ENCODE results near the gene GCN1.

GCN1 gene

GRCh38 chr12:120117961-120118320, 76.6 kb downstream of the GCN1 start:
- no peaks in the 10 kb centered on the region for H4K20me1 ChIP-seq (ENCODE audit: insufficient read depth)
- peaks cover 63% of the 10 kb centered on the region for H3K4me1 ChIP-seq (ENCODE audit: low read depth, poor library complexity, severe bottlenecking)
- H2AFZ ChIP-seq (ENCODE audit: low read depth): no peak overlapping the region
- no peaks in the 10 kb centered on the region for H3K36me3 ChIP-seq (ENCODE audit: insufficient read depth)
- H3K27me3 ChIP-seq (ENCODE audit: insufficient read depth, low read depth): no peaks in the 10 kb centered on the region
- no peak overlapping the region for H3K4me3 ChIP-seq (IDR thresholded peaks at IDR 0.05; ENCODE audit: insufficient read depth, low read depth, low read length)
- no peak for TF ChIP-seq CTCF (conservative IDR thresholded peaks at IDR 0.05; ENCODE audit: low read depth, low read length)
- H3K9ac ChIP-seq: peak overlapping the region; percentile 64; the same call in 1 of the 2 replicates
- H3K27ac ChIP-seq: peak overlapping the region; percentile 84
- H3K4me2 ChIP-seq: peak overlapping the region; percentile 89
- peaks cover 51% of the 10 kb centered on the region; the same call in 1 of the 2 replicates for H3K79me2 ChIP-seq (ENCODE audit: insufficient read depth, low read depth)

DNA sequence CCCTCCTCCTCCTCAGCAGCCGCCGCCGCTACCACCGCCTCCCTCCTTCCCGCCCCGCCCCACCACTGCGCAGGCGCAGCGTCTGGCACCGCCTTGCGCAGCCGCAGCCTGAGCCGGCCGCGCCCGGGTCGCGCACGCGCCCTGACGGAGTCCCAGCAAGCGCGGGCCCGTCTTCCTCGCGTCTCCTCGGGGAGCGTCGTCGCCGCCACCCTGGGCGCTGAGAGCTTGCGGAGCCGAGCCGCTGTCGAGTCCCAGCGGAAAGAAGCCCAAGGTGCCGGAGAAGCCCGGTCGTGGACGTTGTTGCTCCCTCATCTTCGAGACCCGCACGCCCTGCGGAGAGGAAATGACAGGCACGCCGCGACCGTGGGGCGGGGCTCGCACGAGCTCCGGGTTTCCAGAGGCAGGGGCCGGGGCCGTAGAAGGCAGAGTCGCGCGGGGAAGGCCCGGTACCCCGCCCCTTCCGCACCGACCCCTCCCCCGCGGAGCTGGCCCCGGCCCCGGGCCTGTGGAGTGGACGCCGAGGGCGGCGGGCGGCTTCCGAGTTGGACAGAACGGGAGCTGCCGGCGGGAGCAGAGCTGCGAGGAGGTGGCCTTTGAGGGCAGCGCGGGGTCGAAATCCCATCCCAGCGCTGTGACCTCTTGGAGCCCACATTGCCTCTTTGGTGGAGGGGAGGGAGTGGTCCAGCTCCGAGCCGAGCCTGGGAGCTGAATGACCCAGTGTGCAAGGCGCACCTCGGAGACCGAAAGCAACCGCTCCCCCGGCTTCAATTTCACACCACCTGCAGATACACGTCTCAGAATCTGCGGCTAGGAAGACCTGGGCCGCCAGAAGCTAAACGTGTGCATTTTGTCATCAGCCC, 77.5 kb downstream of the GCN1 start:
- Histone ChIP-seq H3K36me3 (ENCODE audit: insufficient read depth) (no peaks in the 10 kb centered on the region), H3K4me2 (peak overlapping the region; percentile 89; the same call in 1 of the 2 replicates), H2AFZ (ENCODE audit: low read depth) (peak overlapping the region; percentile 41), H3K4me3 (IDR thresholded peaks at IDR 0.05; ENCODE audit: insufficient read depth, low read depth, low read length) (no peak overlapping the region), H3K9ac (peak overlapping the region; percentile 64), H4K20me1 (ENCODE audit: insufficient read depth) (no peaks in the 10 kb centered on the region), H3K27me3 (ENCODE audit: insufficient read depth, low read depth) (no peaks in the 10 kb centered on the region), H3K79me2 (ENCODE audit: insufficient read depth, low read depth) (peaks cover 59% of the 10 kb centered on the region; the same call in 1 of the 2 replicates), H3K4me1 (ENCODE audit: low read depth, poor library complexity, severe bottlenecking) (peaks cover 54% of the 10 kb centered on the region), H3K27ac (peak overlapping the region; percentile 84)
- no peak for TF ChIP-seq CTCF (conservative IDR thresholded peaks at IDR 0.05; ENCODE audit: low read depth, low read length)

- H4K20me1 ChIP-seq (ENCODE audit: insufficient read depth): no peaks in the 10 kb centered on the region
- H3K79me2 ChIP-seq (ENCODE audit: insufficient read depth, low read depth): peaks cover 64% of the 10 kb centered on the region; the same call in 1 of the 2 replicates
- H3K4me2 ChIP-seq: peak within 1 kb of the TSS; percentile 89
- no peak for TF ChIP-seq CTCF (conservative IDR thresholded peaks at IDR 0.05; ENCODE audit: low read depth, low read length)
- H3K27me3 ChIP-seq (ENCODE audit: insufficient read depth, low read depth): no peaks in the 10 kb centered on the region
- H2AFZ ChIP-seq (ENCODE audit: low read depth): peak within 1 kb of the TSS; percentile 41
- peak within 1 kb of the TSS; percentile 64 for H3K9ac ChIP-seq
- H3K4me1 ChIP-seq (ENCODE audit: low read depth, poor library complexity, severe bottlenecking): peaks cover 48% of the 10 kb centered on the region
- no peaks in the 10 kb centered on the region for H3K36me3 ChIP-seq (ENCODE audit: insufficient read depth)
- H3K4me3 ChIP-seq (IDR thresholded peaks at IDR 0.05; ENCODE audit: insufficient read depth, low read depth, low read length): no peak within 1 kb of the TSS
- H3K27ac ChIP-seq: peak within 1 kb of the TSS; percentile 84
Observed at GRCh38 chr12:120116441-120116791, 78.1 kb downstream of the GCN1 start, which contains the start of gene RAB35. RAB35 (minus strand) TSS chr12:120116753; CDS start chr12:120116650, 103 bp downstream.

GRCh38 chr12:120115692-120116440, 78.6 kb downstream of the GCN1 start:
- no peaks in the 10 kb centered on the region for H4K20me1 ChIP-seq (ENCODE audit: insufficient read depth)
- H3K4me3 ChIP-seq (IDR thresholded peaks at IDR 0.05; ENCODE audit: insufficient read depth, low read depth, low read length): no peak overlapping the region
- H3K36me3 ChIP-seq (ENCODE audit: insufficient read depth): no peaks in the 10 kb centered on the region
- H3K4me1 ChIP-seq (ENCODE audit: low read depth, poor library complexity, severe bottlenecking): peaks cover 42% of the 10 kb centered on the region
- peak overlapping the region; percentile 42; the same call in 1 of the 2 replicates for H3K9ac ChIP-seq
- H3K27me3 ChIP-seq (ENCODE audit: insufficient read depth, low read depth): no peaks in the 10 kb centered on the region
- peak overlapping the region; percentile 70 for H3K4me2 ChIP-seq
- H3K27ac ChIP-seq: no peak overlapping the region
- no peak for TF ChIP-seq CTCF (conservative IDR thresholded peaks at IDR 0.05; ENCODE audit: low read depth, low read length)
- H3K79me2 ChIP-seq (ENCODE audit: insufficient read depth, low read depth): peaks cover 69% of the 10 kb centered on the region; the same call in 1 of the 2 replicates
- H2AFZ ChIP-seq (ENCODE audit: low read depth): no peak overlapping the region

Data from KMS-11 (cell line).